Urinary bladder (tissue), 4 donors: ENCODE measurements around the gene ANAPC13. TPM values are rescaled to one million over a fixed set of nuclear protein-coding genes. Genes with fewer than 3 reads are reported as not detected.

ENCODE experiments used
- DNase-seq: peaks from one replicate; pipeline ENCODE4 v3.0.0-alpha.2; 2015; ENCODE audit errors: extremely low spot score
- H3K27ac ChIP-seq: one replicate; pipeline ENCODE4 v1.5.1; 2013; ENCODE audit warnings: low read depth, mild to moderate bottlenecking, moderate library complexity
- H3K36me3 ChIP-seq: one replicate; pipeline ENCODE4 v1.6.1; 2013; ENCODE audit warnings: mild to moderate bottlenecking, moderate library complexity; ENCODE audit not compliant: insufficient read depth
- H3K4me1 ChIP-seq: one replicate; pipeline ENCODE4 v1.6.1; 2013; ENCODE audit warnings: mild to moderate bottlenecking, moderate library complexity; ENCODE audit not compliant: insufficient read depth
- H3K4me3 ChIP-seq: one replicate; pipeline ENCODE4 v1.5.1; 2013; ENCODE audit warnings: low read depth, low read length
- WGBS: extraction: QIAGEN DNeasy Blood & Tissue Kit; methylation state at CpG from one replicate; pipeline ENCODE4 v1.1.7; 2013; 5-methylcytosine and 5-hydroxymethylcytosine counted together
- polyA plus RNA-seq: library from polyadenylated mRNA; stranded (reverse); fragments of 200-250 nt; gene quantifications from one replicate; pipeline ENCODE4 v1.2.3, GENCODE V29; 2013
- total RNA-seq: library from RNA; depleted of rRNA; stranded (reverse); fragments of >200 nt; gene quantifications from one replicate; pipeline ENCODE4 v1.2.3, GENCODE V29; 2014
- donor health status: healthy with polysubstance abuse.
- donor health status: healthy.

ANAPC13 gene
- total and polyA plus RNA-seq, 2 donors, result 57.1 to 68.0 TPM

GRCh38 chr3:134430174-134430573 lies 55.6 kb downstream of the ANAPC13 start:
- 83% methylated on average over 4 of the region's 4 CpGs for WGBS

DNA sequence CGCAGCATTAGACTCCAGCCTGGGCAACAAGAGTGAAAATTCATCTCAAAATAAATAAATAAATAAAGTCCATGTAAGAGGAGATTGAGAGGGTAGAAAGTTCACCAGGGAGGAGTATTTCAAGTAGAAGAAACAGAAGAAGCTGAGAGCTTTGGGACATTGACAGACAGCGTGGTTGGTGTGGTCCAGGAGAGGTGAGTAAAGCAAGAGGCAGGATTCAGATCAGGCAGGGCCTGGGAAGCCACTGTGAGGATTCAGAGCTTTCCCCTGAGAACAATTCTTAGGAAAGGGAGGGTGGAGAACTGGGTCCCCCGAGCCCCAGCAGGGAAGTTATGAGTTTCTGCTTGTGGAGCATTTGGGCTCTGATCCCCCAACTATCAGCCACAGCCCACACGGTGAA lies 57.4 kb downstream of the ANAPC13 start:
- DNase-seq, result no peak
- H3K36me3 ChIP-seq, result no peaks in the 10 kb centered on the region
- H3K4me3 ChIP-seq, result no peak overlapping the region
- WGBS, result 89% methylated on average over 4 of the region's 4 CpGs
- H3K27ac ChIP-seq, result no peak overlapping the region
- no peaks in the 10 kb centered on the region for H3K4me1 ChIP-seq

More at GRCh38 chr3:134430174-134430573, 55.6 kb downstream of the ANAPC13 start:
- H3K27ac ChIP-seq, result no peak overlapping the region
- no peaks in the 10 kb centered on the region for H3K4me1 ChIP-seq
- DNase-seq, result no peak
- H3K4me3 ChIP-seq, result no peak overlapping the region
- no peaks in the 10 kb centered on the region for H3K36me3 ChIP-seq

Other genes starting within 250 kb of the ANAPC13 start
- gene RYK, start 235.1 kb downstream of the ANAPC13 start, total RNA-seq, result 197 TPM
- gene RYK, start 235.1 kb downstream of the ANAPC13 start, polyA plus RNA-seq, result 56.4 TPM
- 37.0 TPM for gene AMOTL2, start 111.5 kb downstream of the ANAPC13 start, total RNA-seq
- gene AMOTL2, start 111.5 kb downstream of the ANAPC13 start, polyA plus RNA-seq, result 49.6 TPM
- gene CEP63, start 72 bp upstream of the ANAPC13 start, total RNA-seq, result 30.2 TPM
- gene CEP63, start 72 bp upstream of the ANAPC13 start, polyA plus RNA-seq, result 24.8 TPM
- gene KY, start 165.0 kb upstream of the ANAPC13 start, total RNA-seq, result 4.9 TPM
- 1.5 TPM for gene KY, start 165.0 kb upstream of the ANAPC13 start, polyA plus RNA-seq